Measurements from ENCODE around the gene RAB13. TPM values are rescaled to one million over a fixed set of nuclear protein-coding genes. Genes with fewer than 3 reads are reported as not detected.

The RAB13 gene
- total RNA-seq, 1 experiment from 2014 or later = 70.6 TPM

- 0 out of 2 replicates have a peak, but pooled peaks cover 6% of the 10 kb centered on the region for H3K36me3 ChIP-seq (ENCODE audit: control insufficient read depth, insufficient read depth, low read length)
- no peaks in the 10 kb centered on the region for H3K9me3 ChIP-seq (ENCODE audit: control insufficient read depth, insufficient read depth, low read depth, low read length)
- ChIA-PET POLR2A (no interaction called here), CTCF (interaction anchor here (0.7 kb wide), 2 partner anchors 19 to 413 kb away, joined by 3 to 6 read pairs; no protein-coding TSS in a partner anchor)
- TF ChIP-seq CTCF (IDR thresholded peaks at IDR 0.05) (no peak), SIN3A (IDR thresholded peaks at IDR 0.05; ENCODE audit: borderline replicate concordance, insufficient read depth, low read depth, low read length) (no peak), TCF7L2 (IDR thresholded peaks at IDR 0.05; ENCODE audit: low read depth, low read length) (no peak), REST (IDR thresholded peaks at IDR 0.05; ENCODE audit: insufficient read depth in 1 of 2, low read depth in 2 of 2, low read length in 1 of 2) (no peak), POLR2AphosphoS5 (IDR thresholded peaks at IDR 0.05; ENCODE audit: low read depth, low read length) (no peak)
- in situ Hi-C loops (cut with HindIII; ENCODE audit: low pct_unique_long_range_greater_than_20kb, low sequenced_read_pairs) = no loop called here
- H3K4me1 ChIP-seq (ENCODE audit: control insufficient read depth, insufficient read depth, low read length) = no peaks in the 10 kb centered on the region
- no peak overlapping the region for H3K4me3 ChIP-seq (ENCODE audit: low read depth in 2 of 2, low read length in 2 of 2)
- BruUV-seq (replicated peaks) = no TSS peak
- H3K27me3 ChIP-seq (ENCODE audit: control insufficient read depth, insufficient read depth, low read length) = no peaks in the 10 kb centered on the region
- no peak for ATAC-seq
- DNase-seq (ENCODE audit: low read depth, low spot score) = no peak
- intact Hi-C loops (cut with micrococcal nuclease; ENCODE audit: unreplicated experiment) = no loop called here
- H3K27ac ChIP-seq (ENCODE audit: low read length) = no peak overlapping the region
Observed at GRCh38 chr1:153938996-153939395, 47.1 kb downstream of the RAB13 start.

GRCh38 chr1:153937331-153937730 is 48.8 kb downstream of the RAB13 start:
- no peak for ATAC-seq
- no peak overlapping the region for H3K27ac ChIP-seq (ENCODE audit: low read length)
- BruUV-seq (replicated peaks) = no TSS peak
- in situ Hi-C loops (cut with HindIII; ENCODE audit: low pct_unique_long_range_greater_than_20kb, low sequenced_read_pairs) (no loop called here), intact Hi-C loops (cut with micrococcal nuclease; ENCODE audit: unreplicated experiment) (no loop called here)
- H3K27me3 ChIP-seq (ENCODE audit: control insufficient read depth, insufficient read depth, low read length) = no peaks in the 10 kb centered on the region
- no peak for DNase-seq (ENCODE audit: low read depth, low spot score)
- no peak overlapping the region for H3K4me3 ChIP-seq (ENCODE audit: low read depth in 2 of 2, low read length in 2 of 2)
- POLR2A ChIA-PET = no interaction called here
- no peaks in the 10 kb centered on the region for H3K9me3 ChIP-seq (ENCODE audit: control insufficient read depth, insufficient read depth, low read depth, low read length)
- no peaks in the 10 kb centered on the region for H3K4me1 ChIP-seq (ENCODE audit: control insufficient read depth, insufficient read depth, low read length)
- CTCF ChIA-PET = no interaction called here
- 0 out of 2 replicates have a peak, but pooled peaks cover 6% of the 10 kb centered on the region for H3K36me3 ChIP-seq (ENCODE audit: control insufficient read depth, insufficient read depth, low read length)
- TF ChIP-seq REST (IDR thresholded peaks at IDR 0.05; ENCODE audit: insufficient read depth in 1 of 2, low read depth in 2 of 2, low read length in 1 of 2) (no peak), POLR2AphosphoS5 (IDR thresholded peaks at IDR 0.05; ENCODE audit: low read depth, low read length) (no peak), CTCF (IDR thresholded peaks at IDR 0.05) (no peak), TCF7L2 (IDR thresholded peaks at IDR 0.05; ENCODE audit: low read depth, low read length) (no peak), SIN3A (IDR thresholded peaks at IDR 0.05; ENCODE audit: borderline replicate concordance, insufficient read depth, low read depth, low read length) (no peak)
